GM12878 (cell line): ENCODE measurements around the gene UNCX. TPM values are rescaled to one million over a fixed set of nuclear protein-coding genes. Genes with fewer than 3 reads are reported as not detected.

Source experiments
- GABPA ChIP-seq: IDR thresholded peaks from 2 replicates; pipeline ENCODE4 v1.6.1; 2014; ENCODE audit warnings: antibody characterized with exemption, low read depth, mild to moderate bottlenecking, inconsistent platforms
- IKZF2 ChIP-seq, 2 experiments: fragments of 450-650 bp; IDR thresholded peaks; 2 replicates each; pipeline ENCODE4 v1.6.1; 2017; ENCODE audit warnings: mild to moderate bottlenecking in 2 of 2, moderate library complexity in 2 of 2
- SMAD5 ChIP-seq: IDR thresholded peaks from 2 replicates; pipeline ENCODE4 v1.6.1; 2016; ENCODE audit warnings: antibody characterized with exemption, low read depth
- STAT1 ChIP-seq: fragments of 450-650 bp; conservative IDR thresholded peaks from 2 replicates; pipeline ENCODE4 v1.6.1; 2014; ENCODE audit warnings: antibody characterized with exemption, mild to moderate bottlenecking
- STAT3 ChIP-seq: IDR thresholded peaks from 2 replicates; pipeline ENCODE4 v1.6.1; 2011; ENCODE audit warnings: low read depth, low read length, improper control_type of control experiment
- WRNIP1 ChIP-seq: IDR thresholded peaks from 2 replicates; pipeline ENCODE4 v1.6.1; 2011; ENCODE audit warnings: low read depth, low read length, improper control_type of control experiment, borderline replicate concordance
- polyA plus RNA-seq, 11 experiments: library from polyadenylated mRNA; depleted of rRNA in 4 of 11; unstranded in 6 of 11; stranded (reverse) in 5 of 11; fragments of >200 nt; fragmentation: Nextera tagmentation in 4 of 11; fragmentation: Illumina TruSeq in 1 of 11; extraction: Ambion mirVana in 4 of 11; extraction: Trizol in 1 of 11; gene quantifications; 1 replicate in 1 of 11; 2 replicates in 10 of 11; pipeline versions ENCODE4 v1.2.1 to v1.2.3, GENCODE V29; 2011 to 2016; ENCODE audit warnings: inconsistent platforms in 2 of 11, missing spikeins in 2 of 11, low read depth in 1 of 11
- total RNA-seq, 4 experiments: library from RNA; depleted of rRNA in 3 of 4; stranded (reverse); fragments of >200 nt in 3 of 4; fragmentation: Illumina TruSeq in 1 of 4; extraction: Trizol in 1 of 4; gene quantifications; 2 replicates each; pipeline versions ENCODE4 v1.2.1 to v1.2.3, GENCODE V29; 2013 to 2021
- TF ChIP-seq, protein P1 (sequence below): fragments of 450-650 bp; IDR thresholded peaks from 2 replicates; pipeline ENCODE4 v1.6.1; 2017; ENCODE audit warnings: mild to moderate bottlenecking, moderate library complexity
- TF ChIP-seq, protein P2 (sequence below): IDR thresholded peaks from 2 replicates; pipeline ENCODE4 v1.6.1; 2012; ENCODE audit warnings: low read length, inconsistent platforms
- TF ChIP-seq, protein P3 (sequence below): IDR thresholded peaks from 2 replicates; pipeline ENCODE4 v1.6.1; 2011; ENCODE audit warnings: low read depth, mild to moderate bottlenecking, low read length, moderate library complexity, borderline replicate concordance; ENCODE audit errors: extremely low read depth
- TF ChIP-seq, protein P4 (sequence below): IDR thresholded peaks from 2 replicates; pipeline ENCODE4 v1.6.1; 2012; ENCODE audit warnings: improper control_type of control experiment, low read depth, low read length; ENCODE audit not compliant: insufficient replicate concordance

UNCX gene
- total and polyA plus RNA-seq, 10 of the 15 experiments (the other 5 are each of a cell fraction or from before 2014, with no cell fraction given), result not detected

DNA sequence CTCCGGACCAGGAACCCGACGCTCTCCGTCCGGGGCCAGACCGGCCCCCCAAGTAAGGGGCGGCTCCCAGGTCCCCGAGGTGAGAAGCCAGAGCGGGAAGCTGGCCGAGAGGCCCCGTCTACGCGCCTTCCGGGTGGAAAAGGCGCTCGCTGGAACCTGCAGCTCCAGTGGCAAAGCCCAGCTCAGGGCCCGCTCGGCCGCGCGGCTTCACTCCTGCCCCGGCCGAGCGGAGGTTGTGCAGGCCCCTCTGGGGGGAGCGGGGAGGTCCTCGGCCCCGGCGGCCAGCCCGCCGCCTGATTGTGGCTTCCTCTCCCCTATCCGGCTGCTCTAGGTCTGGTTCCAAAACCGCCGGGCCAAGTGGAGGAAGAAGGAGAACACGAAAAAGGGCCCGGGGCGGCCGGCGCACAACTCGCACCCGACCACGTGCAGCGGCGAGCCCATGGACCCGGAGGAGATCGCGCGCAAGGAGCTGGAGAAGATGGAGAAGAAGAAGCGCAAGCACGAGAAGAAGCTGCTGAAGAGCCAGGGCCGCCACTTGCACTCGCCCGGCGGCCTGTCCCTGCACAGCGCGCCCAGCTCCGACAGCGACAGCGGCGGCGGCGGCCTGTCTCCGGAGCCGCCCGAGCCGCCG, 2.9 kb downstream of the UNCX start (continued):
- TF ChIP-seq, protein P1, sequence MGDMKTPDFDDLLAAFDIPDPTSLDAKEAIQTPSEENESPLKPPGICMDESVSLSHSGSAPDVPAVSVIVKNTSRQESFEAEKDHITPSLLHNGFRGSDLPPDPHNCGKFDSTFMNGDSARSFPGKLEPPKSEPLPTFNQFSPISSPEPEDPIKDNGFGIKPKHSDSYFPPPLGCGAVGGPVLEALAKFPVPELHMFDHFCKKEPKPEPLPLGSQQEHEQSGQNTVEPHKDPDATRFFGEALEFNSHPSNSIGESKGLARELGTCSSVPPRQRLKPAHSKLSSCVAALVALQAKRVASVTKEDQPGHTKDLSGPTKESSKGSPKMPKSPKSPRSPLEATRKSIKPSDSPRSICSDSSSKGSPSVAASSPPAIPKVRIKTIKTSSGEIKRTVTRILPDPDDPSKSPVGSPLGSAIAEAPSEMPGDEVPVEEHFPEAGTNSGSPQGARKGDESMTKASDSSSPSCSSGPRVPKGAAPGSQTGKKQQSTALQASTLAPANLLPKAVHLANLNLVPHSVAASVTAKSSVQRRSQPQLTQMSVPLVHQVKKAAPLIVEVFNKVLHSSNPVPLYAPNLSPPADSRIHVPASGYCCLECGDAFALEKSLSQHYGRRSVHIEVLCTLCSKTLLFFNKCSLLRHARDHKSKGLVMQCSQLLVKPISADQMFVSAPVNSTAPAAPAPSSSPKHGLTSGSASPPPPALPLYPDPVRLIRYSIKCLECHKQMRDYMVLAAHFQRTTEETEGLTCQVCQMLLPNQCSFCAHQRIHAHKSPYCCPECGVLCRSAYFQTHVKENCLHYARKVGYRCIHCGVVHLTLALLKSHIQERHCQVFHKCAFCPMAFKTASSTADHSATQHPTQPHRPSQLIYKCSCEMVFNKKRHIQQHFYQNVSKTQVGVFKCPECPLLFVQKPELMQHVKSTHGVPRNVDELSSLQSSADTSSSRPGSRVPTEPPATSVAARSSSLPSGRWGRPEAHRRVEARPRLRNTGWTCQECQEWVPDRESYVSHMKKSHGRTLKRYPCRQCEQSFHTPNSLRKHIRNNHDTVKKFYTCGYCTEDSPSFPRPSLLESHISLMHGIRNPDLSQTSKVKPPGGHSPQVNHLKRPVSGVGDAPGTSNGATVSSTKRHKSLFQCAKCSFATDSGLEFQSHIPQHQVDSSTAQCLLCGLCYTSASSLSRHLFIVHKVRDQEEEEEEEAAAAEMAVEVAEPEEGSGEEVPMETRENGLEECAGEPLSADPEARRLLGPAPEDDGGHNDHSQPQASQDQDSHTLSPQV, result no peak
- TF ChIP-seq STAT1 (no peak), IKZF2 (IDR thresholded peaks at IDR 0.05) (no peak), SMAD5 (no peak), WRNIP1 (no peak), STAT3 (no peak), GABPA (no peak)
- TF ChIP-seq, protein P2, sequence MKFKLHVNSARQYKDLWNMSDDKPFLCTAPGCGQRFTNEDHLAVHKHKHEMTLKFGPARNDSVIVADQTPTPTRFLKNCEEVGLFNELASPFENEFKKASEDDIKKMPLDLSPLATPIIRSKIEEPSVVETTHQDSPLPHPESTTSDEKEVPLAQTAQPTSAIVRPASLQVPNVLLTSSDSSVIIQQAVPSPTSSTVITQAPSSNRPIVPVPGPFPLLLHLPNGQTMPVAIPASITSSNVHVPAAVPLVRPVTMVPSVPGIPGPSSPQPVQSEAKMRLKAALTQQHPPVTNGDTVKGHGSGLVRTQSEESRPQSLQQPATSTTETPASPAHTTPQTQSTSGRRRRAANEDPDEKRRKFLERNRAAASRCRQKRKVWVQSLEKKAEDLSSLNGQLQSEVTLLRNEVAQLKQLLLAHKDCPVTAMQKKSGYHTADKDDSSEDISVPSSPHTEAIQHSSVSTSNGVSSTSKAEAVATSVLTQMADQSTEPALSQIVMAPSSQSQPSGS, result no peak
- TF ChIP-seq, protein P3, sequence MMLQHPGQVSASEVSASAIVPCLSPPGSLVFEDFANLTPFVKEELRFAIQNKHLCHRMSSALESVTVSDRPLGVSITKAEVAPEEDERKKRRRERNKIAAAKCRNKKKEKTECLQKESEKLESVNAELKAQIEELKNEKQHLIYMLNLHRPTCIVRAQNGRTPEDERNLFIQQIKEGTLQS, result no peak
- TF ChIP-seq, protein P4, sequence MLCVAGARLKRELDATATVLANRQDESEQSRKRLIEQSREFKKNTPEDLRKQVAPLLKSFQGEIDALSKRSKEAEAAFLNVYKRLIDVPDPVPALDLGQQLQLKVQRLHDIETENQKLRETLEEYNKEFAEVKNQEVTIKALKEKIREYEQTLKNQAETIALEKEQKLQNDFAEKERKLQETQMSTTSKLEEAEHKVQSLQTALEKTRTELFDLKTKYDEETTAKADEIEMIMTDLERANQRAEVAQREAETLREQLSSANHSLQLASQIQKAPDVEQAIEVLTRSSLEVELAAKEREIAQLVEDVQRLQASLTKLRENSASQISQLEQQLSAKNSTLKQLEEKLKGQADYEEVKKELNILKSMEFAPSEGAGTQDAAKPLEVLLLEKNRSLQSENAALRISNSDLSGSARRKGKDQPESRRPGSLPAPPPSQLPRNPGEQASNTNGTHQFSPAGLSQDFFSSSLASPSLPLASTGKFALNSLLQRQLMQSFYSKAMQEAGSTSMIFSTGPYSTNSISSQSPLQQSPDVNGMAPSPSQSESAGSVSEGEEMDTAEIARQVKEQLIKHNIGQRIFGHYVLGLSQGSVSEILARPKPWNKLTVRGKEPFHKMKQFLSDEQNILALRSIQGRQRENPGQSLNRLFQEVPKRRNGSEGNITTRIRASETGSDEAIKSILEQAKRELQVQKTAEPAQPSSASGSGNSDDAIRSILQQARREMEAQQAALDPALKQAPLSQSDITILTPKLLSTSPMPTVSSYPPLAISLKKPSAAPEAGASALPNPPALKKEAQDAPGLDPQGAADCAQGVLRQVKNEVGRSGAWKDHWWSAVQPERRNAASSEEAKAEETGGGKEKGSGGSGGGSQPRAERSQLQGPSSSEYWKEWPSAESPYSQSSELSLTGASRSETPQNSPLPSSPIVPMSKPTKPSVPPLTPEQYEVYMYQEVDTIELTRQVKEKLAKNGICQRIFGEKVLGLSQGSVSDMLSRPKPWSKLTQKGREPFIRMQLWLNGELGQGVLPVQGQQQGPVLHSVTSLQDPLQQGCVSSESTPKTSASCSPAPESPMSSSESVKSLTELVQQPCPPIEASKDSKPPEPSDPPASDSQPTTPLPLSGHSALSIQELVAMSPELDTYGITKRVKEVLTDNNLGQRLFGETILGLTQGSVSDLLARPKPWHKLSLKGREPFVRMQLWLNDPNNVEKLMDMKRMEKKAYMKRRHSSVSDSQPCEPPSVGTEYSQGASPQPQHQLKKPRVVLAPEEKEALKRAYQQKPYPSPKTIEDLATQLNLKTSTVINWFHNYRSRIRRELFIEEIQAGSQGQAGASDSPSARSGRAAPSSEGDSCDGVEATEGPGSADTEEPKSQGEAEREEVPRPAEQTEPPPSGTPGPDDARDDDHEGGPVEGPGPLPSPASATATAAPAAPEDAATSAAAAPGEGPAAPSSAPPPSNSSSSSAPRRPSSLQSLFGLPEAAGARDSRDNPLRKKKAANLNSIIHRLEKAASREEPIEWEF, result no peak
